NCI-H2107 (cell line): Measurements from ENCODE around the gene SBDS.
A peak's percentile ranks its signal among the peaks of the same experiment; 100 is the strongest.
"Not testable (repeated sequence)": the region's sequence is repeated elsewhere in the genome, so short reads cannot be mapped to it uniquely, and the experiment has no call there.

ENCODE experiments used
- DNase-seq: peaks from one replicate; lab custom pipeline; 2025; lab: John Stamatoyannopoulos, UW

SBDS gene

DNA sequence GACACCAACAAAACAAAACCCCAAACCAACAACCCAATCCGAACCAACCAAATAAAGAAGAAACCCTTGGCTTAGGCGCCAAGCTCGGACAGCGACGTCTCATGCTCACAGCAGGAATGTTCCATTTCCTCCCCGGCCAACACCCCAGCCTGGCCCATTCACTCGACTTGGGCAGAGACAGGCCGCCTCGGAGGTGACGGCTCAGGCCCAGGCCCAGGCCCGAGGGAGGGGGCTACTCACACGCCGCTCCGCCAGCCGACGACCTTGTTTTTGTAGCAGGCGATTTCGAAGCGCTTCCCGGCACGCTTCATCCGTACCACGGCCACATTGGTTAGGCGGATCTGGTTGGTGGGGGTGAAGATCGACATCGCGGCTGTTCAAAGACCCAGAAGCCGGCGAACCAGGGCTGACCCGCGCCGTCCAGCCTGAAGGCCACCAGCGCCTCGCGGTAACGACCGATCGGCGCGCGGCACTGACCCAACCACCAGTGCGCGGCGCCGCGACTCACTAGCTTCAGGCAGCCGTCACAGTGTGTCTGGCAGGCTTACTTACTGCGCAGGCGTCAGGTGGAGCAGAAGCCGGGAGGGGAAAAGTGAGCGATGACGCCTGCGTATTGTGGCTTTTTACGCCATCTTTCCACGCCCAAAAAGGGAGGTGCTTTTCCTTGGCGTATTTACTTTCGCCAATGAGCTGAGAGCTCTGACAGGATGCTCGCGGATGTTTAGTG, at the start of gene SBDS:
TSS of gene SBDS (minus strand) at position 537 of the 727 bp plus-strand sequence. CDS start at position 368, 169 bp downstream.
- peak; percentile 96 for DNase-seq

DNA sequence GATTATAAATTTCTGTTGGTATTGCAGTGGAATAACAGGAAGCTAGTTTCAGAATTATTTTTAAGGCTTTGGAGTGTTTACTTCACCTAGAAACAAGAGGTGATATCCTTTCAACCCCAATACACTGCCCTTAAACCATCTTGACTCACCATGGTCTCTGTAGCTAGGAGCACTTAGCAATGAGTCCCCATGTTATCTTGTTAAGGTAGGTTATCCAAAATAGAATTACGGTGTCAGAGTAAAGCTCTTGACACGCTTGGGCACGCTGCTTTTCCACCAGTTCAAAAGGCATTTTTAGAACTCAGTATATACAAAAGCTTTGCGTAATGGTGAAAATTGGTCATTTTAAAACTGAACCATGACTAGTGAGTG, 48.2 kb upstream of the SBDS start:
- DNase-seq: not testable (repeated sequence)

GRCh38 chr7:67042781-67043558, 47.6 kb upstream of the SBDS start:
- not testable (repeated sequence) for DNase-seq

DNA sequence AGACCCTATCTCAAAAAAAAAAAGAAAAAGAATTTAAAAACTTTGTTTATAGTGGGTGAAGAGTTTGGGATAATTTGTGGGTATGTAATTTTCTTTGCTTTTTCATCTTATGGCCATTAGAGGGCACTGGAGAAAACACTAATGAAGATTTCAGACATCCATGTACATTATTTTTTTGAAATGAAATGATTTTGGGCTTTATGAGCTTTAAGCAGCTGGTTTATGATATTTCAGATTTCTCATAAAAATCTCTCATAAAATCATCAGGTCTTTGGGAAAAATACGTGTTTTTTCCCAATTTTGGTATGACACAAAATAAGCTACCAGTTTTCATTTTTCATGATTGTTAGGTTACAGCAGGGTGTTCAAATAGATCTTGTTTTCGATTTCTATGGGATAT, 45.4 kb upstream of the SBDS start:
- DNase-seq: not testable (repeated sequence)

- peak; percentile 41 for DNase-seq
Measured at GRCh38 chr7:67036432-67037395, 41.3 kb upstream of the SBDS start.

GRCh38 chr7:67033251-67033650, 37.9 kb upstream of the SBDS start:
- DNase-seq: no peak

DNA sequence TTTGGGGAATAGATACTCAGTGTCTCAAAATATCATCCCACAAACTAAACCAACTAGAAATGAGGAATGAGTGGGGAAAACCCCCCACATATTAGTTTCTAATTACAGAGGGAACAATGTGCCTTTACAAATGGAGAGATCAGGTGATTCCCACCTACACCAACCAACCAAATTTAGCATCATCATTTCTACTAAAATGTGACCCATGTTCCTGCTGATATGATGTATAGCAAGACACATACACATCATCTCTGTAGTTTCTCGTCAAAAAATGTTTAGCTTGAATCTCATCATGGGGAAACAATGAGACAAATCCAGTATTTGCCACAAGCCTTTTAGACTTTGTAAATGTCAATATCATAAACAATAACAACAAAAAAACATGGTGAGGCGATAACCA, 36.3 kb upstream of the SBDS start:
- DNase-seq: not testable (repeated sequence)

DNA sequence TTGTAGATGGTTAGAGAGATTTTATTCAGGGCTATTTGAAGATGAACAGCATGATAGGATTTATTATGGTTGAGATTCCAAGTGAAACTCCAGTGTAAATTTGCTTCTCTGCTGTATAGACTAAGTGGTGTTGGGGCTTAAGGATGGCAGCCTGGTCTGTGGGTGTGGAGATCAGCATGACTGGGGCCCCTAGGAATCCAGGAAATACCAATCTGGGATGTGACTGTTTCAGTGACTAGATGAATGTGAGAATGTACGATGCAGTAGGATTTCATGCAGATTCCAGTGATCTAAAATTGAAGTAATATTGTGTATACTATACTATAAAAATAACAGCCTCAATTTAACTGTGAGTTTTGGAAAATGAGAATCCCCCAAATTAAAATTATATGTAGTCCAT, 30.1 kb upstream of the SBDS start:
- not testable (repeated sequence) for DNase-seq

- no peak for DNase-seq
Measured at GRCh38 chr7:67022511-67022910, 27.1 kb upstream of the SBDS start.

- DNase-seq: no peak
Measured at GRCh38 chr7:67021260-67021659, 25.9 kb upstream of the SBDS start.

- DNase-seq: no peak
Measured at GRCh38 chr7:67019562-67020390, 24.4 kb upstream of the SBDS start.

- DNase-seq: no peak
Measured at GRCh38 chr7:67018940-67019339, 23.6 kb upstream of the SBDS start.

- not testable (repeated sequence) for DNase-seq
Measured at GRCh38 chr7:67017971-67018370, 22.6 kb upstream of the SBDS start.

DNA sequence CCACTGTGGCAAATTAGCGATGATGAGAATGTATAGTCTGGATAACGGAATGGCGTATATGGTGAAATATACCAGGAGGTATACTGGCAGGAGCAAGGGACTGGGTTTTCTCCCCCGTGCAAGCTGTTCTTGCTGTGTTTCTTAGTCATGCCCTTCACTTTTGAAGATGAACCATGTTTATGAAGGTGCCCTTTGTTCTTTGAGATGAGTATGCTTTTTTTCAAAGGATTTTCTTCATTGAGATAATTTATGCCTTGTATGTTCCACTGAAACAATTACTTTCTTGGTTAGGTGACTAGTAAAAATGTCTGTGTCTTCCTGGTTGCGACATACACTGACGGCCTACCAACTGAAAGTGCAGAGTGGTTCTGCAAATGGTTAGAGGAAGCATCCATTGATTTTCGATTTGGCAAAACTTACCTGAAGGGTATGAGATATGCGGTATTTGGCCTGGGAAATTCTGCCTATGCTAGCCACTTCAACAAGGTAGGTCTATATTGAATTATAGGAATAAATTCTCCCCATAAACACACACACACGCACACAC, 18.8 kb upstream of the SBDS start:
- not testable (repeated sequence) for DNase-seq

DNA sequence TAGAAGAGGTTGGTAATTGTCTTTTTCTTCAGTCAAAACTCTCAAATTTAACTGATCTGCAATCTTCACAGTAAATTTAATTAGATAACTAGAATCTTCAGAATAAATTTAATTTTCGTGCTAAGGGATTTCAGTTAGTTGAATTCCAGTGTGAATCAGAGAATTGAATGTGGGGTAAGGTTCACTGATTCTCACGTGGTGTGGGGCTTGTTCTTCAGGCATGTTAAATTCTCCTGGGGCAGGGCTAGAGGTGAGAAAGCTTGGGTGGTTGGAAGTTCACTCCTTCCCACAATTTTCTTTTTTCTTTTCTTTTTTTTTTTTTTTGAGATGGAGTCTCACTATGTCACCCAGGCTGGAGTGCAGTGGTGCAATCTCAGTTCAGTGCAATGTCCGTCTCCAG, 14.3 kb upstream of the SBDS start:
- not testable (repeated sequence) for DNase-seq

GRCh38 chr7:67008260-67008659, 12.9 kb upstream of the SBDS start:
- DNase-seq: no peak

GRCh38 chr7:67006965-67007364, 11.6 kb upstream of the SBDS start:
- DNase-seq: no peak

GRCh38 chr7:67004145-67004544, 8.8 kb upstream of the SBDS start:
- DNase-seq: not testable (repeated sequence)

GRCh38 chr7:67000601-67001258, 5.3 kb upstream of the SBDS start:
- not testable (repeated sequence) for DNase-seq

- peak; percentile 99 for DNase-seq
Measured at GRCh38 chr7:66996444-66997191, 1.2 kb upstream of the SBDS start, which contains the start of gene TYW1. Gene TYW1 (plus strand): TSS chr7:66996833. CDS start chr7:66996979, 146 bp downstream.
